ENCODE measurements around the gene CT45A3.
"Not testable (repeated sequence)": the region's sequence is repeated elsewhere in the genome, so short reads cannot be mapped to it uniquely, and the experiment has no call there.

CT45A3 gene, protein sequence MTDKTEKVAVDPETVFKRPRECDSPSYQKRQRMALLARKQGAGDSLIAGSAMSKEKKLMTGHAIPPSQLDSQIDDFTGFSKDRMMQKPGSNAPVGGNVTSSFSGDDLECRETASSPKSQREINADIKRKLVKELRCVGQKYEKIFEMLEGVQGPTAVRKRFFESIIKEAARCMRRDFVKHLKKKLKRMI

DNA sequence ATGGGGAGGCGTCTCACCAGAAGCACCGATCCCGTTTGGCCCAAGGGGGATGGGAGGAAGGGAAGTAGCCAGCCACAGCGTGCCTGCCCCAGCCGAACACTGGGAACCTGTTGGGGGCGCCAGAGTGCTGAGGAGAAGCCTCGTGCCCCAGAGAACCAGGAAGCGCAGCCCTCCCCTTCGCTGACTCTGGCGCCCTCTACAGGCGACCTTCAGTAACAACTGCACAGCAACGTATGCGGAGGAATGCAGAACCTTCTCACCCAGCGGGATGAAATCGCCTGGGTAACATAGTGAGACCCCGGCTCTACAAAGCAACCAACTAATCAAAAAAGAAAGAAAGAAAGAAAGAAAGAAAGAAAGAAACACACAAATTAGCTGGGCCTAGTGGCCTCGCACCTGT, at the start of gene CT45A3:
Gene CT45A3 (minus strand): TSS at position 101 of the 400 bp plus-strand sequence. CDS start 3,747 bp downstream, outside the sequence.
- H3K4me3 ChIP-seq (ENCODE audit: low read depth, low read length); CTCF ChIA-PET; DNase-seq (ENCODE audit: low read depth, low spot score); POLR2A ChIA-PET: not testable (repeated sequence)

DNA sequence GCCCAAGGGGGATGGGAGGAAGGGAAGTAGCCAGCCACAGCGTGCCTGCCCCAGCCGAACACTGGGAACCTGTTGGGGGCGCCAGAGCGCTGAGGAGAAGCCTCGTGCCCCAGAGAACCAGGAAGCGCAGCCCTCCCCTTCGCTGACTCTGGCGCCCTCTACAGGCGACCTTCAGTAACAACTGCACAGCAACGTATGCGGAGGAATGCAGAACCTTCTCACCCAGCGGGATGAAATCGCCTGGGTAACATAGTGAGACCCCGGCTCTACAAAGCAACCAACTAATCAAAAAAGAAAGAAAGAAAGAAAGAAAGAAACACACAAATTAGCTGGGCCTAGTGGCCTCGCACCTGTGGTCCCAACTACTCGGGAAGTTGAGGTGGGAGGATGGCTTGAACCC, 34.7 kb upstream of the CT45A3 start, which contains the start of gene CT45A6:
Gene CT45A6 (minus strand): TSS at position 101 of the 400 bp plus-strand sequence. CDS start 3,794 bp downstream, outside the sequence.
- POLR2A ChIA-PET; CTCF ChIA-PET; DNase-seq (ENCODE audit: low read depth, low spot score); H3K4me3 ChIP-seq (ENCODE audit: low read depth, low read length): not testable (repeated sequence)

DNA sequence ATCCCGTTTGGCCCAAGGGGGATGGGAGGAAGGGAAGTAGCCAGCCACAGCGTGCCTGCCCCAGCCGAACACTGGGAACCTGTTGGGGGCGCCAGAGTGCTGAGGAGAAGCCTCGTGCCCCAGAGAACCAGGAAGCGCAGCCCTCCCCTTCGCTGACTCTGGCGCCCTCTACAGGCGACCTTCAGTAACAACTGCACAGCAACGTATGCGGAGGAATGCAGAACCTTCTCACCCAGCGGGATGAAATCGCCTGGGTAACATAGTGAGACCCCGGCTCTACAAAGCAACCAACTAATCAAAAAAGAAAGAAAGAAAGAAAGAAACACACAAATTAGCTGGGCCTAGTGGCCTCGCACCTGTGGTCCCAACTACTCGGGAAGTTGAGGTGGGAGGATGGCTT, 17.4 kb upstream of the CT45A3 start, which contains the start of gene CT45A5:
Gene CT45A5 (minus strand): TSS at position 101 of the 400 bp plus-strand sequence. CDS start 3,774 bp downstream, outside the sequence.
- CTCF ChIA-PET; POLR2A ChIA-PET; H3K4me3 ChIP-seq (ENCODE audit: low read depth, low read length); DNase-seq (ENCODE audit: low read depth, low spot score): not testable (repeated sequence)

DNA sequence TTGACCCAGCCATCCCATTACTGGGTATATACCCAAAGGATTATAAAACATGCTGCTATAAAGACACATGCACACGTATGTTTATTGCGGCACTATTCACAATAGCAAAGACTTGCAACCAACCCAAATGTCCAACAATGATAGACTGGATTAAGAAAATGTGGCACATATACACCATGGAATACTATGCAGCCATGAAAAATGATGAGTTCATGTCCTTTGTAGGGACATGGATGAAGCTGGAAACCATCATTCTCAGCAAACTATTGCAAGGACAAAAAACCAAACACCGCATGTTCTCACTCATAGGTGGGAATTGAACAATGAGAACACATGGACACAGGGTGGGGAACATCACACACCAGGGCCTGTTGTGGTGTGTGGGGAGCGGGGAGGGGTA, 23.3 kb downstream of the CT45A3 start:
- H3K4me3 ChIP-seq (ENCODE audit: low read depth, low read length); POLR2A ChIA-PET; DNase-seq (ENCODE audit: low read depth, low spot score); CTCF ChIA-PET: not testable (repeated sequence)

DNA sequence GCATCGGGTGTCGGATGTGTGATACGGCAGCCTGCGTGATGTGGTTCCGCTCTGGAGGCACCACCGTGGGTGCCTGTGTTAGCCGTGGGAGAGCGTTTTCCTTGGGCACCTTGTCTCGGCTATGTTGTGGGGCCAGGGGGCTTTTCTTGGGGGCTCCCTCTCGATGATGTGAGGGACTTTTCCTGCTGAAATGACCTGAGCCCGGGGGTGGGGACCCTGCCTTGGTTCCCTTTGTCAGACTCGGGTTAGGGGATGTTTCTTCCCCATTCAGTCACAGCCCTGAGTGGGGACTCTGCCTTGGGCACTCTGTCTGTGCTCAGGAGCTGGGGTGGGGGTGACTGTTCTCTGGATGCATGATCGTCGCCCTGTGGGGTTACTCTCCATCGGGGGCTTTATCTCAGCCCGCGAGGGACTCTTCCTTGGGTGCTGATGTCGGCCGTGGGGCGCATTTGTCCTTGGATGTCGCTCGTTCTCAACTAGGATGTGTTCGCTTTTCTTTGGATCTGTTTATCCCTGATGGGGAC, 26.7 kb downstream of the CT45A3 start:
- no peak overlapping the region for H3K4me3 ChIP-seq (ENCODE audit: low read depth, low read length)
- DNase-seq (ENCODE audit: low read depth, low spot score), result no peak
- POLR2A ChIA-PET, result no interaction called here
- TF ChIP-seq, protein P1, sequence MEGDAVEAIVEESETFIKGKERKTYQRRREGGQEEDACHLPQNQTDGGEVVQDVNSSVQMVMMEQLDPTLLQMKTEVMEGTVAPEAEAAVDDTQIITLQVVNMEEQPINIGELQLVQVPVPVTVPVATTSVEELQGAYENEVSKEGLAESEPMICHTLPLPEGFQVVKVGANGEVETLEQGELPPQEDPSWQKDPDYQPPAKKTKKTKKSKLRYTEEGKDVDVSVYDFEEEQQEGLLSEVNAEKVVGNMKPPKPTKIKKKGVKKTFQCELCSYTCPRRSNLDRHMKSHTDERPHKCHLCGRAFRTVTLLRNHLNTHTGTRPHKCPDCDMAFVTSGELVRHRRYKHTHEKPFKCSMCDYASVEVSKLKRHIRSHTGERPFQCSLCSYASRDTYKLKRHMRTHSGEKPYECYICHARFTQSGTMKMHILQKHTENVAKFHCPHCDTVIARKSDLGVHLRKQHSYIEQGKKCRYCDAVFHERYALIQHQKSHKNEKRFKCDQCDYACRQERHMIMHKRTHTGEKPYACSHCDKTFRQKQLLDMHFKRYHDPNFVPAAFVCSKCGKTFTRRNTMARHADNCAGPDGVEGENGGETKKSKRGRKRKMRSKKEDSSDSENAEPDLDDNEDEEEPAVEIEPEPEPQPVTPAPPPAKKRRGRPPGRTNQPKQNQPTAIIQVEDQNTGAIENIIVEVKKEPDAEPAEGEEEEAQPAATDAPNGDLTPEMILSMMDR (IDR thresholded peaks at IDR 0.05; ENCODE audit: insufficient read depth, low read length, missing control alignments), result no peak
- CTCF ChIA-PET, result no interaction called here

DNA sequence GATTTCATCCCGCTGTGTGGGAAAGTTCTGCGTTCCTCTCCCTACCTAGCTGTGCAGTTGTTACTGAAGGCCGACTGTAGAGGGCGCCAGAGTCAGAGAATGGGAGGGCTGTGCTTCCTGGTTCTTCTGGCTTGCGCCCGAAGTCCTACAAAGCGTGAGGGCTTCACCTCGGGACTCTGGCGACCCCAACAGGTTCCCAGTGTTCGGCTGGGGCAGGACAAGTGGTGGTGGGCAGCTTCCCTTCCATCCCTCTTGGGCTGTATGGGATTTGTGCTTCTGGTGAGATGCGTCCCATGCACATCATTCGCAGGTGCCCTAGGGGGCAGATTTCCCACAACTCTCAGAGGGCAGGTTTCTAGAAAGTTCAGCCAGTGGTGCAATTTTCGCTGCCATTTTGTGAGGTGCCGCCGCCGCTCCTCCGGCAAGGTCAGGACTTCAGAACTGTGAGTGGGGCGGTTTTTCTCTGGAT, 27.3 kb downstream of the CT45A3 start:
- POLR2A ChIA-PET, result no interaction called here
- TF ChIP-seq, protein P1 (IDR thresholded peaks at IDR 0.05; ENCODE audit: insufficient read depth, low read length, missing control alignments), result peak; percentile 15
- H3K4me3 ChIP-seq (ENCODE audit: low read depth, low read length), result no peak overlapping the region
- DNase-seq (ENCODE audit: low read depth, low spot score), result no peak
- CTCF ChIA-PET, result no interaction called here

DNA sequence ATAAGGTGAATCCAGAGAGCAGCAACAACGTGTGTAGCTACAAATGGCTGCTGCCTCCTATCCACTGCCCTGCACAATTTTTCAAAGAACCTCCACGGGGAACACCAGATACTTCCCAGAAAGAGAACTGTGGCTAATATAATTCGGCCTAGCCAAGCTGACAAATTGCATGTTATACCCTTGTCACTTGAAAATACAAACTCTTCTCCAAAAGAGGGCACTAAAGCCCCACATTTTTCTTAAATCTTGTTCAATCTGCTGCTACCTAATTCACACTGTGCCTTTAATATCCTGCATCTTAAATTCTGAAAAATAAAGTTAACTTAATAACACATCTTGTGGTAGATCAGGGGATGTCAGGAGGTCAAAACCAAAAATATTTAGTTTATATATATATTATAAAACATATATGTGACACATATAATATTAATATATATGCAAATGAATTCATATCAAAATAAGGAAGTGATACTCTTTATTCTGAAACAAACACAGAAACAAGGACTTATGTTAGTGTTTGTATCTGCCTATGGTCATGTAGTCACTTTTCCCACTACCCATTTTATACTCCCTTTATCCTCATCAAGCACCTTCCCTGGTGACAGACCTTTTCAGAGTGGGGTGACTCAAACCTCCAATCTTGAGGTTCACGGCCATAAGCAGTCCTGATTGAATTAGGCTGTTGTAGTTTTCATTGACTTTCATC, 30.5 kb downstream of the CT45A3 start:
- POLR2A ChIA-PET, result no interaction called here
- no peak overlapping the region for H3K4me3 ChIP-seq (ENCODE audit: low read depth, low read length)
- TF ChIP-seq, protein P1 (IDR thresholded peaks at IDR 0.05; ENCODE audit: insufficient read depth, low read length, missing control alignments), result no peak
- CTCF ChIA-PET, result no interaction called here
- DNase-seq (ENCODE audit: low read depth, low spot score), result no peak

DNA sequence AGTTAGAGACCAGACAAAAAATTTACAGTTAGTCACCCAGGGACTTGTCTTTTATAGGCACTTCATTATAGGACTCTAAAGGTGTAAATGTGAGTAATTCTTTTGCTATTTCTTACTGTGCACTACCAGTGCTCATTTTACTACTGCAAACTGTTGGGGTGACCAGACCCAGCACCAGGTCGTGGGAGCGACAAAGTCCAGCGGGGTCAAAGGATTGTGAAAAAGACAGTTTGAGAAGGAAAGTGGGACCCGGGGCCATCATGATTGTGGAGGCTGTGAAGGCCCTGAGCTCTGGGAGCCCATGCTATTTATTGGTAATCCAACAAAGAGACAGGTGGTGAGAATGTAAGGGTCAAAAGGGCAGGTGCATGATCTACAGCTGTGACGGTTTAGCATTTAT, 33.3 kb downstream of the CT45A3 start:
- DNase-seq (ENCODE audit: low read depth, low spot score); POLR2A ChIA-PET; H3K4me3 ChIP-seq (ENCODE audit: low read depth, low read length); CTCF ChIA-PET: not testable (repeated sequence)

DNA sequence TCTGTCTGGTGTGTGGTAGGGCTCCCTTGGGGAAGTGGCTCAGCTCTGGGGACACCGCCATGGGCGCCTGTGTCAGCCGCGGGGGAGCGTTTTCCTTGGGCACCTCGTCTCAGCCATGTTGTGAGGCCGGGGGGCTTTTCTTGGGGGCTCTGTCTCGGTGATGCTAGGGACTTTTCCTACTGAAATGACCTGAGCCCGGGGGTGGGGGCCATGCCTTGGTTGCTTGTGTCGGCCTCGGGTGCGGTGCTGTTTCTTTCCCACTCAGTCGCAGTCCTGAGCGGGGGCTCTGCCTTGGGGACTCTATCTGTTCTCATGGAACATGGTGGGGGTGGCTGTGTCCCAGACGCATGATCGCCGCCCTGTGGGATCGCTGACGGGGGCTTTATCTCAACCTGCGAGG, 54.2 kb downstream of the CT45A3 start:
- no peak for DNase-seq (ENCODE audit: low read depth, low spot score)
- TF ChIP-seq, protein P1 (IDR thresholded peaks at IDR 0.05; ENCODE audit: insufficient read depth, low read length, missing control alignments), result no peak
- ChIA-PET POLR2A (no interaction called here), CTCF (no interaction called here)
- no peak overlapping the region for H3K4me3 ChIP-seq (ENCODE audit: low read depth, low read length)

DNA sequence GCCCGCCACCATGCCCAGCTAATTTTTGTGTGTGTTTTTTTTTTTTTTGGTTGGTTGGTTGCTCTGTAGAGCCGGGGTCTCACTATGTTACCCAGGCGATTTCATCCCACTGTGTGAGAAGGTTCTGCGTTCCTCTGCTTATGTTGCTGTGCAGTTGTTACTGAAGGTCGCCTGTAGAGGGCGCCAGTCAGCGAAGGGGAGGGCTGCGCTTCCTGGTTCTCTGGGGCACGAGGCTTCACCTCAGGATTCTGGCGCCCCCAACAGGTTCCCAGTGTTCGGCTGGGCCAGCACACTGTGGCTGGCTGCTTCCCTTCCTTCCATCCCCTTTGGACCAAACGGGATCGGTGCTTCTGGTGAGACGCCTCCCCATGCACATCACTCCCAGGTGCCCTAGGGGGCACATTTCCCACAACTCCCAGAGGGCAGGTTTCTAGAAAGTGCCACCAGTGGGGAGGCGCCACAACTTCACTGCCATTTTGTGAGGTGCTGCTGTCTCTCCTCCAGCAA, 54.8 kb downstream of the CT45A3 start, which contains the start of gene CT45A1:
Gene CT45A1 (plus strand): TSS at position 457 of the 507 bp plus-strand sequence. CDS start 5,302 bp downstream, outside the sequence.
- DNase-seq (ENCODE audit: low read depth, low spot score); H3K4me3 ChIP-seq (ENCODE audit: low read depth, low read length); POLR2A ChIA-PET; CTCF ChIA-PET: not testable (repeated sequence)

All from AG04449 (cell line).